DOHH2 (cell line): Measurements from ENCODE around the gene ATAD3B.
"Not testable (repeated sequence)": the region's sequence is repeated elsewhere in the genome, so short reads cannot be mapped to it uniquely, and the experiment has no call there.

Source experiments
- H3F3A ChIP-seq: fragments of 200-600 bp; sonication (generic), shearing (Covaris generic); 2 replicates; pipeline ENCODE4 v1.6.0; 2016; ENCODE audit warnings: antibody characterized with exemption, mild to moderate bottlenecking; ENCODE audit not compliant: control insufficient read depth, insufficient read depth
- H3K27ac ChIP-seq: fragments of 200-600 bp; sonication (generic); 2 replicates; pipeline ENCODE4 v1.5.1; 2014; ENCODE audit warnings: low read depth, mild to moderate bottlenecking, low read length, moderate library complexity
- H3K27me3 ChIP-seq: fragments of 200-600 bp; sonication (generic); 2 replicates; pipeline ENCODE4 v1.6.1; 2014; ENCODE audit warnings: mild to moderate bottlenecking, low read length, mixed read lengths; ENCODE audit not compliant: control insufficient read depth
- H3K36me3 ChIP-seq: fragments of 200-600 bp; sonication (generic); 2 replicates; pipeline ENCODE4 v1.6.1; 2014; ENCODE audit warnings: mild to moderate bottlenecking, low read length, moderate library complexity, mixed read lengths; ENCODE audit not compliant: control insufficient read depth
- H3K4me1 ChIP-seq: fragments of 200-600 bp; sonication (generic); 2 replicates; pipeline ENCODE4 v1.6.1; 2014; ENCODE audit warnings: mild to moderate bottlenecking, low read length, mixed read lengths; ENCODE audit not compliant: control insufficient read depth
- H3K4me2 ChIP-seq: fragments of 200-600 bp; sonication (generic); 2 replicates; pipeline ENCODE4 v1.6.0; 2014; ENCODE audit warnings: mild to moderate bottlenecking, low read length, moderate library complexity
- H3K4me3 ChIP-seq: fragments of 200-600 bp; sonication (generic); 2 replicates; pipeline ENCODE4 v1.5.1; 2014; ENCODE audit warnings: mild to moderate bottlenecking, low read length, mixed read lengths
- H3K79me2 ChIP-seq: fragments of 200-600 bp; sonication (generic); 2 replicates; pipeline ENCODE4 v1.6.1; 2014; ENCODE audit warnings: mild to moderate bottlenecking, low read length, mixed read lengths; ENCODE audit not compliant: control insufficient read depth
- H3K9me2 ChIP-seq: fragments of 200-600 bp; sonication (generic); replicated peaks from 2 replicates; pipeline ENCODE4 v1.6.1; 2014; ENCODE audit warnings: mild to moderate bottlenecking, low read length, mixed read lengths; ENCODE audit not compliant: control insufficient read depth
- H3K9me3 ChIP-seq: fragments of 200-600 bp; sonication (generic); 2 replicates; pipeline ENCODE4 v1.6.1; 2014; ENCODE audit warnings: antibody characterized with exemption, low read length, mixed read lengths; ENCODE audit not compliant: control insufficient read depth, insufficient read depth
- H4K20me1 ChIP-seq: fragments of 200-600 bp; sonication (generic); 2 replicates; pipeline ENCODE4 v1.6.0; 2014; ENCODE audit warnings: low read depth, mild to moderate bottlenecking, antibody characterized with exemption, low read length, moderate library complexity; ENCODE audit not compliant: control insufficient read depth, insufficient read depth
- EZH2phosphoT487 ChIP-seq: fragments of 200-600 bp; sonication (generic); IDR thresholded peaks from 2 replicates; pipeline ENCODE4 v1.6.1; 2017; ENCODE audit warnings: borderline replicate concordance, mild to moderate bottlenecking, antibody characterized with exemption, low read length, moderate library complexity, mixed read lengths
- TF ChIP-seq, protein P1 (sequence below): fragments of 200-600 bp; sonication (generic); IDR thresholded peaks from one replicate; pipeline ENCODE4 v1.5.1; 2014; ENCODE audit warnings: antibody characterized with exemption, mild to moderate bottlenecking, low read depth, low read length; ENCODE audit not compliant: poor library complexity, severe bottlenecking

The ATAD3B gene

DNA sequence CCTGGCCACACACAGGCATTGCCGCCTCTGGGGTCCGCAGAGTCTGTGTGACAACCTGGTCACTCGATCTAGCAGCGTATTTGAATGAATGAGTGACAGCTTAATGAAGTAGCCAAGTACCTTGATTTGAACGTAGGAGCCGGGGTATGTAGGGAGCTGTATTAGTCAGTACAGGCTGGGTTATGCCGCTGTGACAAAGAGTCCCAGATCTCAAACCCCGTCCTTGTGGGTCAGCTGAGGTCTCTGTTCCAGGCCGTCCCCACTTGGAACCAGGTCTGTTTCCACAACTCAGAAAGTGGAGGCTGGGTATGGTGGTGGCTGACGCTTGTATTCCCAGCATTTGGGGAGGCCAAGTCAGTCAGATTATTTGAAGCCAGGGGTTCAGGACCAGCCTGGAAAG lies 20.0 kb downstream of the ATAD3B start:
- Histone ChIP-seq H3K9me2 (no peaks in the 10 kb centered on the region), H3K27ac (no peak overlapping the region), H3K36me3 (peaks cover 62% of the 10 kb centered on the region), H4K20me1 (no peaks in the 10 kb centered on the region), H3K79me2 (no peaks in the 10 kb centered on the region), H3K4me3 (no peak overlapping the region), H3K4me1 (no peaks in the 10 kb centered on the region), H3K4me2 (no peak overlapping the region), H3K9me3 (peaks cover 7% of the 10 kb centered on the region; the same call in 1 of the 2 replicates), H3K27me3 (no peaks in the 10 kb centered on the region), H3F3A (no peaks in the 10 kb centered on the region)
- no peak for TF ChIP-seq EZH2phosphoT487
- TF ChIP-seq, protein P1, sequence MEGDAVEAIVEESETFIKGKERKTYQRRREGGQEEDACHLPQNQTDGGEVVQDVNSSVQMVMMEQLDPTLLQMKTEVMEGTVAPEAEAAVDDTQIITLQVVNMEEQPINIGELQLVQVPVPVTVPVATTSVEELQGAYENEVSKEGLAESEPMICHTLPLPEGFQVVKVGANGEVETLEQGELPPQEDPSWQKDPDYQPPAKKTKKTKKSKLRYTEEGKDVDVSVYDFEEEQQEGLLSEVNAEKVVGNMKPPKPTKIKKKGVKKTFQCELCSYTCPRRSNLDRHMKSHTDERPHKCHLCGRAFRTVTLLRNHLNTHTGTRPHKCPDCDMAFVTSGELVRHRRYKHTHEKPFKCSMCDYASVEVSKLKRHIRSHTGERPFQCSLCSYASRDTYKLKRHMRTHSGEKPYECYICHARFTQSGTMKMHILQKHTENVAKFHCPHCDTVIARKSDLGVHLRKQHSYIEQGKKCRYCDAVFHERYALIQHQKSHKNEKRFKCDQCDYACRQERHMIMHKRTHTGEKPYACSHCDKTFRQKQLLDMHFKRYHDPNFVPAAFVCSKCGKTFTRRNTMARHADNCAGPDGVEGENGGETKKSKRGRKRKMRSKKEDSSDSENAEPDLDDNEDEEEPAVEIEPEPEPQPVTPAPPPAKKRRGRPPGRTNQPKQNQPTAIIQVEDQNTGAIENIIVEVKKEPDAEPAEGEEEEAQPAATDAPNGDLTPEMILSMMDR: no peak

DNA sequence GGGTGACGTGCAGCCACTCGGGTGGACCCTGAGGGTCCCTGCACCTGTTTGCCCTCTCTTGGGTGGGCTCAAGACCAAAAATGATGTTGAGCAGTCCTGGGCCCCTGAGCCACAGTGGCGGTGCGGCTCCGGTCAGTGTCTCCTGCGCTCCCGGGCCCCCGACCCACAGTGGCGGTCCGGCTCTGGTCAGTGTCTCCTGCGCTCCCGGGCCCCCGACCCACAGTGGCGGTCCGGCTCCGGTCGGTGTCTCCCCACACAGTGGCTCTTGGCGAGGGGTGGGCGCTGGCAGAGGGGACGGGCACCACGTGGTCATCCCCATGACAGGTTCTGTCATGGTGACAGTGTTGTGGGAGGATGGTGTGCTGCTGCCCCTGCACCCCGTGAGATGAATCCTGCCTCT lies 22.7 kb downstream of the ATAD3B start:
- not testable (repeated sequence) for H3F3A ChIP-seq, H3K9me2 ChIP-seq, H3K27ac ChIP-seq, H3K4me3 ChIP-seq, H3K9me3 ChIP-seq, H3K4me2 ChIP-seq, H3K79me2 ChIP-seq, H3K27me3 ChIP-seq, H4K20me1 ChIP-seq, H3K4me1 ChIP-seq
- peaks cover 41% of the 10 kb centered on the region for H3K36me3 ChIP-seq

GRCh38 chr1:1495461-1495975 lies 24.0 kb downstream of the ATAD3B start:
- H3K4me2 ChIP-seq, H3K4me1 ChIP-seq, H3K9me2 ChIP-seq, H4K20me1 ChIP-seq, H3K79me2 ChIP-seq, H3K4me3 ChIP-seq, H3F3A ChIP-seq, H3K9me3 ChIP-seq, H3K27ac ChIP-seq, H3K27me3 ChIP-seq: not testable (repeated sequence)
- H3K36me3 ChIP-seq: peaks cover 29% of the 10 kb centered on the region

DNA sequence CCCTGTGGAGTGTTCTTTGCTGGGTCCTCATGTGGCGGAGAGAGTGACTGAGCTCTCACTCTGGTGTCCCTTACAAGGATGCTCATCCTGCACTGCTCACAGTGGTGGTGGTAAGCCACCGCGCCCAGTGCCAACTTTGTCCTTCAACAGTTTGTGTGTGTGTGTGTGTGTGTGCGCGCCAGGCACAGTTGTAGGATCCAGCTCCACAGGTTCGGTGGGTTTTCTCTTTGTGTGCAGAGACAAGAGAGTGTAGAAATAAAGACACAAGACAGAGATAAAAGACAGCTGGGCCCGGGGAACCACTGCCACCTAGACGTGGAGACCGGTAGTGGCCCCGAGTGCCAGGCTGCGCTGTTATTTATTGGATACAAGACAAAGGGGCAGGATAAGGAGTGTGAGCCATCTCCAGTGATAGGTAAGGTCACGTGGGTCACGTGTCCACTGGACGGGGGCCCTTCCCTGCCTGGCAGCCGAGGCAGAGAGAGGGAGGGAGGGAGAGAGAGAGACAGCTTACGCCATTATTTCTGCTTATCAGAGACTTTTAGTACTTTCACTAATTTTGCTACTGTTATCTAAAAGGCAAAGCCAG lies 33.3 kb downstream of the ATAD3B start:
- not testable (repeated sequence) for H3K79me2 ChIP-seq, H4K20me1 ChIP-seq, H3K27me3 ChIP-seq, H3F3A ChIP-seq, H3K36me3 ChIP-seq, H3K9me2 ChIP-seq, H3K9me3 ChIP-seq
- Histone ChIP-seq H3K27ac (peak overlapping the region; percentile 26; the same call in 1 of the 2 replicates), H3K4me2 (peak overlapping the region; percentile 62), H3K4me1 (peaks cover 13% of the 10 kb centered on the region), H3K4me3 (peak overlapping the region; percentile 55)
- TF ChIP-seq, protein P1: peak; percentile 73

- Histone ChIP-seq H3K27ac (peak overlapping the region; percentile 26; the same call in 1 of the 2 replicates), H3K4me1 (peaks cover 15% of the 10 kb centered on the region), H3K4me3 (peak overlapping the region; percentile 55)
Measured at GRCh38 chr1:1505366-1505798, 33.8 kb downstream of the ATAD3B start.

GRCh38 chr1:1505801-1506200 lies 34.2 kb downstream of the ATAD3B start:
- not testable (repeated sequence) for H3K4me2 ChIP-seq, H3K9me2 ChIP-seq, H3F3A ChIP-seq, H3K36me3 ChIP-seq, H3K27me3 ChIP-seq, H4K20me1 ChIP-seq, H3K9me3 ChIP-seq, H3K27ac ChIP-seq, H3K4me3 ChIP-seq, H3K79me2 ChIP-seq
- peaks cover 18% of the 10 kb centered on the region for H3K4me1 ChIP-seq

More at GRCh38 chr1:1505366-1505798, 33.8 kb downstream of the ATAD3B start:
- not testable (repeated sequence) for H3K9me2 ChIP-seq, H4K20me1 ChIP-seq, H3K9me3 ChIP-seq, H3F3A ChIP-seq, H3K36me3 ChIP-seq, H3K27me3 ChIP-seq, H3K79me2 ChIP-seq
- peak overlapping the region; percentile 62 for H3K4me2 ChIP-seq
